Activated T-cell treated with anti-CD3 and anti-CD28 coated beads, Interleukin-2, amount 50 U/mL, for 24 hours (primary cell): ENCODE measurements around the gene NCCRP1.

Experiments
- DNase-seq: peaks from one replicate; pipeline ENCODE4 v3.0.0-alpha.2; 2020
- H3K27ac Mint-ChIP-seq: 2 replicates; pipeline ENCODE4 v1.8.0; 2020; ENCODE audit warnings: mild to moderate bottlenecking, mixed read lengths
- H3K27me3 Mint-ChIP-seq: 2 replicates; pipeline ENCODE4 v1.8.0; 2020; ENCODE audit warnings: mixed read lengths
- H3K36me3 Mint-ChIP-seq: 2 replicates; pipeline ENCODE4 v1.8.0; 2020; ENCODE audit warnings: low read depth, mixed read lengths
- H3K4me1 Mint-ChIP-seq: 2 replicates; pipeline ENCODE4 v1.8.0; 2020; ENCODE audit warnings: low read depth, mixed read lengths
- H3K4me3 Mint-ChIP-seq: 2 replicates; pipeline ENCODE4 v1.8.0; 2020; ENCODE audit warnings: mild to moderate bottlenecking, moderate library complexity, mixed read lengths
- H3K9me3 Mint-ChIP-seq: 2 replicates; pipeline ENCODE4 v1.8.0; 2020; ENCODE audit warnings: mixed read lengths

Gene NCCRP1

GRCh38 chr19:39171479-39172465 lies 25.0 kb upstream of the NCCRP1 start:
- Mint-ChIP-seq H3K4me3 (no peak overlapping the region), H3K27me3 (no peaks in the 10 kb centered on the region), H3K9me3 (no peaks in the 10 kb centered on the region), H3K27ac (no peak overlapping the region), H3K4me1 (no peaks in the 10 kb centered on the region), H3K36me3 (peaks cover 37% of the 10 kb centered on the region)
- DNase-seq = no peak

- Mint-ChIP-seq H3K27me3 (no peaks in the 10 kb centered on the region), H3K9me3 (no peaks in the 10 kb centered on the region), H3K36me3 (peaks cover 41% of the 10 kb centered on the region), H3K27ac (no peak overlapping the region), H3K4me1 (no peaks in the 10 kb centered on the region), H3K4me3 (no peak overlapping the region)
- DNase-seq = no peak
Measured at GRCh38 chr19:39172700-39173501, 23.9 kb upstream of the NCCRP1 start.

- Mint-ChIP-seq H3K27ac (no peak overlapping the region), H3K36me3 (peaks cover 46% of the 10 kb centered on the region), H3K9me3 (no peaks in the 10 kb centered on the region), H3K4me1 (no peaks in the 10 kb centered on the region), H3K27me3 (no peaks in the 10 kb centered on the region), H3K4me3 (no peak overlapping the region)
- DNase-seq = no peak
Measured at GRCh38 chr19:39173502-39173991, 23.2 kb upstream of the NCCRP1 start.

- Mint-ChIP-seq H3K9me3 (no peaks in the 10 kb centered on the region), H3K4me3 (no peak overlapping the region), H3K27me3 (no peaks in the 10 kb centered on the region), H3K4me1 (no peaks in the 10 kb centered on the region), H3K36me3 (peaks cover 46% of the 10 kb centered on the region), H3K27ac (no peak overlapping the region)
- no peak for DNase-seq
Measured at GRCh38 chr19:39174142-39174541, 22.6 kb upstream of the NCCRP1 start.

- Mint-ChIP-seq H3K4me1 (no peaks in the 10 kb centered on the region), H3K27ac (no peak overlapping the region), H3K36me3 (peaks cover 46% of the 10 kb centered on the region), H3K4me3 (no peak overlapping the region), H3K27me3 (no peaks in the 10 kb centered on the region), H3K9me3 (no peaks in the 10 kb centered on the region)
- DNase-seq = no peak
Measured at GRCh38 chr19:39174558-39175544, 21.9 kb upstream of the NCCRP1 start.

- Mint-ChIP-seq H3K27me3 (no peaks in the 10 kb centered on the region), H3K36me3 (peaks cover 42% of the 10 kb centered on the region), H3K4me3 (no peak overlapping the region), H3K27ac (no peak overlapping the region), H3K4me1 (no peaks in the 10 kb centered on the region), H3K9me3 (no peaks in the 10 kb centered on the region)
- DNase-seq = no peak
Measured at GRCh38 chr19:39175564-39175963, 21.2 kb upstream of the NCCRP1 start.

GRCh38 chr19:39177110-39177699 lies 19.6 kb upstream of the NCCRP1 start:
- no peak for DNase-seq
- H3K27me3 Mint-ChIP-seq = no peaks in the 10 kb centered on the region
- no peak overlapping the region for H3K4me3 Mint-ChIP-seq
- peaks cover 38% of the 10 kb centered on the region for H3K36me3 Mint-ChIP-seq
- H3K9me3 Mint-ChIP-seq = no peaks in the 10 kb centered on the region
- no peaks in the 10 kb centered on the region for H3K4me1 Mint-ChIP-seq
- H3K27ac Mint-ChIP-seq = no peak overlapping the region

- Mint-ChIP-seq H3K9me3 (no peaks in the 10 kb centered on the region), H3K4me3 (no peak overlapping the region), H3K27ac (no peak overlapping the region), H3K36me3 (peaks cover 37% of the 10 kb centered on the region), H3K4me1 (no peaks in the 10 kb centered on the region), H3K27me3 (no peaks in the 10 kb centered on the region)
- no peak for DNase-seq
Measured at GRCh38 chr19:39177736-39178135, 19.0 kb upstream of the NCCRP1 start.

GRCh38 chr19:39178296-39179006 lies 18.3 kb upstream of the NCCRP1 start:
- H3K4me1 Mint-ChIP-seq = no peaks in the 10 kb centered on the region
- no peaks in the 10 kb centered on the region for H3K27me3 Mint-ChIP-seq
- H3K4me3 Mint-ChIP-seq = no peak overlapping the region
- no peak for DNase-seq
- H3K9me3 Mint-ChIP-seq = no peaks in the 10 kb centered on the region
- H3K27ac Mint-ChIP-seq = no peak overlapping the region
- H3K36me3 Mint-ChIP-seq = peaks cover 35% of the 10 kb centered on the region

GRCh38 chr19:39179754-39180153 lies 17.0 kb upstream of the NCCRP1 start:
- H3K27ac Mint-ChIP-seq = no peak overlapping the region

GRCh38 chr19:39180749-39181148 lies 16.0 kb upstream of the NCCRP1 start:
- Mint-ChIP-seq H3K27me3 (no peaks in the 10 kb centered on the region), H3K27ac (peak overlapping the region; percentile 37), H3K36me3 (peaks cover 25% of the 10 kb centered on the region), H3K4me1 (no peaks in the 10 kb centered on the region), H3K4me3 (no peak overlapping the region), H3K9me3 (no peaks in the 10 kb centered on the region)
- no peak for DNase-seq

More at GRCh38 chr19:39179754-39180153, 17.0 kb upstream of the NCCRP1 start:
- Mint-ChIP-seq H3K9me3 (no peaks in the 10 kb centered on the region), H3K36me3 (peaks cover 29% of the 10 kb centered on the region), H3K27me3 (no peaks in the 10 kb centered on the region), H3K4me1 (no peaks in the 10 kb centered on the region), H3K4me3 (no peak overlapping the region)
- DNase-seq = no peak

GRCh38 chr19:39181500-39182173 lies 15.1 kb upstream of the NCCRP1 start:
- H3K27ac Mint-ChIP-seq = no peak overlapping the region
- H3K9me3 Mint-ChIP-seq = no peaks in the 10 kb centered on the region
- peaks cover 20% of the 10 kb centered on the region for H3K36me3 Mint-ChIP-seq
- DNase-seq = no peak
- no peak overlapping the region for H3K4me3 Mint-ChIP-seq
- no peaks in the 10 kb centered on the region for H3K4me1 Mint-ChIP-seq
- H3K27me3 Mint-ChIP-seq = no peaks in the 10 kb centered on the region

- no peak overlapping the region for H3K4me3 Mint-ChIP-seq
- H3K27me3 Mint-ChIP-seq = peaks cover 1% of the 10 kb centered on the region
- no peaks in the 10 kb centered on the region for H3K4me1 Mint-ChIP-seq
- no peak for DNase-seq
- peaks cover 18% of the 10 kb centered on the region for H3K36me3 Mint-ChIP-seq
- no peak overlapping the region for H3K27ac Mint-ChIP-seq
- H3K9me3 Mint-ChIP-seq = no peaks in the 10 kb centered on the region
Measured at GRCh38 chr19:39182174-39182505, 14.6 kb upstream of the NCCRP1 start.
